ENCODE results near the gene GCNT4. TPM values are rescaled to one million over a fixed set of nuclear protein-coding genes. Genes with fewer than 3 reads are reported as not detected.

Gene GCNT4
- total RNA-seq, 5 donors from 2014 or later (not counting 1 experiment from before 2014, with no cell fraction given), result 7.1 to 17.5 (median 11.5) TPM

- peaks cover 0 to 11% (median 9%) of the 10 kb centered on the region in 3 donors for H3K9me3 Mint-ChIP-seq
- peaks cover 0 to 2% of the 10 kb centered on the region in 2 experiments for H3K4me1 ChIP-seq (ENCODE audit: control insufficient read depth in 1 of 2, extremely low read depth in 1 of 2, insufficient read depth in 2 of 2, low read length in 2 of 2)
- ChIA-PET CTCF (interaction anchor here (0.6 to 0.7 kb wide), 2 partner anchors 11 to 24 kb away, joined by 3 read pairs; no protein-coding TSS in a partner anchor), POLR2A (no interaction called here)
- H3K4me1 Mint-ChIP-seq, result peaks cover 5 to 9% (median 8%) of the 10 kb centered on the region in 3 donors
- H3K27me3 Mint-ChIP-seq, result no peaks in the 10 kb centered on the region
- no peak overlapping the region for H3K27ac Mint-ChIP-seq
- H3K9me3 ChIP-seq, result no peaks in the 10 kb centered on the region
- 89% methylated on average over 7 of the region's 10 CpGs for WGBS (ENCODE audit: insufficient coverage)
- no peaks in the 10 kb centered on the region for H3K36me3 ChIP-seq (ENCODE audit: control insufficient read depth in 2 of 2, extremely low read depth in 1 of 2, insufficient read depth in 1 of 2, low read length in 1 of 2)
- DNase-seq (no peak), ATAC-seq (replicated peaks in 1 of 4) (no peak)
- no peak overlapping the region for H3K4me3 ChIP-seq (ENCODE audit: control insufficient read depth in 1 of 2, extremely low read depth in 1 of 2, low read length in 1 of 2)
- peaks cover 11% of the 10 kb centered on the region for H3K36me3 Mint-ChIP-seq
- no peaks in the 10 kb centered on the region for H3K27me3 ChIP-seq (replicated peaks in 1 of 2; ENCODE audit: control insufficient read depth in 2 of 2, extremely low read depth in 1 of 2, insufficient read depth in 2 of 2, low read length in 1 of 2)
- H3K27ac ChIP-seq (ENCODE audit: low read length), result no peak overlapping the region
- no peak overlapping the region for H3K4me3 Mint-ChIP-seq
Measured at GRCh38 chr5:75006865-75007822, 45.2 kb downstream of the GCNT4 start.

- ATAC-seq (replicated peaks in 1 of 4), result no peak
- H3K9me3 Mint-ChIP-seq, result peaks cover 0 to 11% (median 9%) of the 10 kb centered on the region in 3 donors
- H3K27ac Mint-ChIP-seq, result no peak overlapping the region
Measured at GRCh38 chr5:75005561-75005960, 46.8 kb downstream of the GCNT4 start.

More at GRCh38 chr5:75005561-75005960, 46.8 kb downstream of the GCNT4 start:
- no peak overlapping the region for H3K4me3 ChIP-seq (ENCODE audit: control insufficient read depth in 1 of 2, extremely low read depth in 1 of 2, low read length in 1 of 2)
- peaks cover 11% of the 10 kb centered on the region for H3K36me3 Mint-ChIP-seq
- H3K27me3 ChIP-seq (replicated peaks in 1 of 2; ENCODE audit: control insufficient read depth in 2 of 2, extremely low read depth in 1 of 2, insufficient read depth in 2 of 2, low read length in 1 of 2), result no peaks in the 10 kb centered on the region
- DNase-seq, result no peak
- no peak overlapping the region for H3K27ac ChIP-seq (ENCODE audit: low read length)
- no peaks in the 10 kb centered on the region for H3K36me3 ChIP-seq (ENCODE audit: control insufficient read depth in 2 of 2, extremely low read depth in 1 of 2, insufficient read depth in 1 of 2, low read length in 1 of 2)
- ChIA-PET CTCF (no interaction called here), POLR2A (no interaction called here)
- H3K4me3 Mint-ChIP-seq, result no peak overlapping the region
- H3K4me1 Mint-ChIP-seq, result peaks cover 5 to 9% (median 8%) of the 10 kb centered on the region in 3 donors
- H3K4me1 ChIP-seq (ENCODE audit: control insufficient read depth in 1 of 2, extremely low read depth in 1 of 2, insufficient read depth in 2 of 2, low read length in 2 of 2), result peaks cover 0 to 2% of the 10 kb centered on the region in 2 experiments
- H3K27me3 Mint-ChIP-seq, result no peaks in the 10 kb centered on the region
- WGBS (ENCODE audit: insufficient coverage), result no CpG with 5 or more reads among the region's 1 CpG
- no peaks in the 10 kb centered on the region for H3K9me3 ChIP-seq

Other genes starting within 250 kb of the GCNT4 start
- gene FAM169A, start 186.2 kb downstream of the GCNT4 start, total RNA-seq, result 10 to 100 TPM; 12.5 to 15.9 (median 12.6) TPM
- 1 to 10 TPM in 1 of 5 donors, under 1 TPM in 4; 0.72 to 1.3 (median 0.89) TPM for gene ANKRD31, start 184.3 kb upstream of the GCNT4 start, total RNA-seq

Data from T-cell (primary cell).